Measurements from ENCODE around the gene DNAJC4. TPM values are rescaled to one million over a fixed set of nuclear protein-coding genes. Genes with fewer than 3 reads are reported as not detected.

Gene DNAJC4
- total RNA-seq, 4 donors from 2014 or later, result 10.9 to 48.6 (median 21.9) TPM

DNA sequence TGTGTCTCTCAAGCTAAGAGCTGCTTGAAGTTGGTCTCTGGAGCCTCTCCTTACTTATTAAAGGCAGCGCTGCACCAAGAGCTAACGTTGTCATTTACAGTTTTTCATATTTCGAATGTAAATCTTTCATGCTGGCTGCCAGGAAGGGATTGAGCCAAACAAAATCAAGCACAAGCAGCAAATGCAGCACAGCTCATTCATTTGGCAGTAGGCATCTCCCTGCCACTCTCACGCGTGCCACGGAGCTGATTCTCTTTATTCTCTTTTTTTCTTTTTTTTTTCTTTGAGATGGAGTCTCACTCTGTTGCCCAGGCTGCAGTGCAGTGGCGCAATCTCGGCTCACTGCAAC lies 2.6 kb downstream of the DNAJC4 start:
- H3K4me1 ChIP-seq, result peaks cover 34 to 56% of the 10 kb centered on the region in 2 donors

DNA sequence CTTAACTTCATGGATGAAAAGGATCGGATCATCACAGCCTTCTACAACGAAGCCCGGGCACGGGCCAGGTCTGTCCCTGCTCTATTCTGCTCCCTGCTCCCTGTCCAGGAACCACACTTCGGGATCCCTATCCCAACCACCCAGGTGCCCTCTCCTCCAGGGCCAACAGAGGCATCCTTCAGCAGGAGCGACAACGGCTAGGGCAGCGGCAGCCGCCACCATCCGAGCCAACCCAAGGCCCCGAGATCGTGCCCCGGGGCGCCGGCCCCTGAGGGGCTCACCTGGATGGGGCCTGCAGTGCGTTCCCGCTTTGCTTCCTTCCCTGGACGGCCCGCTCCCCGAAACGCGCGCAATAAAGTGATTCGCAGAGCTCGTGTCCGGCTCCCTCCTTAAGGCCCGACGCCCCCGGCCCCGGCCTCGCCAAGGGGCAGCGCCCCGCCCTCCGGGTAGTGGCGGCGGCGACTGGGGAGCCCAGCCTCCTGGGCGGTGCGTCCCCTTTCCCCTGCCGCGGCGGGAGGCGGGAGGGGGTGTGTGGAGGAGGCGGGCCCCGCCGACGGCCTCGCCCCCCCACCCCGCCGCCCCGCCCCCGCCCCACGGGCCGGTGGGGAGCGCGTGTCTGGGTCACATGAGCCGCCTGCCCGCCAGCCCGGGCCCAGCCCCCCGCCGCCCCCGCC lies 3.7 kb downstream of the DNAJC4 start, which contains the start of gene VEGFB:
Gene VEGFB (plus strand): TSS at position 672 of the 674 bp plus-strand sequence. CDS start 250 bp downstream, outside the sequence.
- peaks cover 10 to 12% of the 10 kb centered on the region in 2 donors for H3K36me3 ChIP-seq
- 3 to 5% methylated on average over 6 to 23 of the region's 62 CpGs for WGBS, 2 donors
- intact Hi-C loops (cut with DNase I), result no loop called here
- peak; percentile 80 to 81 for DNase-seq
- peak within 1 kb of the TSS; percentile 78 to 91 (median 79) for H3K27ac ChIP-seq
- TF ChIP-seq, protein P1, sequence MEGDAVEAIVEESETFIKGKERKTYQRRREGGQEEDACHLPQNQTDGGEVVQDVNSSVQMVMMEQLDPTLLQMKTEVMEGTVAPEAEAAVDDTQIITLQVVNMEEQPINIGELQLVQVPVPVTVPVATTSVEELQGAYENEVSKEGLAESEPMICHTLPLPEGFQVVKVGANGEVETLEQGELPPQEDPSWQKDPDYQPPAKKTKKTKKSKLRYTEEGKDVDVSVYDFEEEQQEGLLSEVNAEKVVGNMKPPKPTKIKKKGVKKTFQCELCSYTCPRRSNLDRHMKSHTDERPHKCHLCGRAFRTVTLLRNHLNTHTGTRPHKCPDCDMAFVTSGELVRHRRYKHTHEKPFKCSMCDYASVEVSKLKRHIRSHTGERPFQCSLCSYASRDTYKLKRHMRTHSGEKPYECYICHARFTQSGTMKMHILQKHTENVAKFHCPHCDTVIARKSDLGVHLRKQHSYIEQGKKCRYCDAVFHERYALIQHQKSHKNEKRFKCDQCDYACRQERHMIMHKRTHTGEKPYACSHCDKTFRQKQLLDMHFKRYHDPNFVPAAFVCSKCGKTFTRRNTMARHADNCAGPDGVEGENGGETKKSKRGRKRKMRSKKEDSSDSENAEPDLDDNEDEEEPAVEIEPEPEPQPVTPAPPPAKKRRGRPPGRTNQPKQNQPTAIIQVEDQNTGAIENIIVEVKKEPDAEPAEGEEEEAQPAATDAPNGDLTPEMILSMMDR (IDR thresholded peaks at IDR 0.05), result no peak
- TF ChIP-seq POLR2A (IDR thresholded peaks at IDR 0.05), result peak in 1 of 2 donors; percentile 71
- no peaks in the 10 kb centered on the region for H3K9me3 ChIP-seq
- H3K4me3 ChIP-seq (replicated peaks in 1 of 3), result peak within 1 kb of the TSS; percentile 40 to 66 (median 66)
- no peaks in the 10 kb centered on the region for H3K27me3 ChIP-seq
- H3K4me1 ChIP-seq, result peaks cover 34 to 54% of the 10 kb centered on the region in 2 donors

More for the DNA sequence above, 2.6 kb downstream of the DNAJC4 start:
- Histone ChIP-seq H3K9me3 (no peaks in the 10 kb centered on the region), H3K36me3 (peaks cover 7% of the 10 kb centered on the region in 2 donors), H3K27ac (no peak overlapping the region), H3K27me3 (no peaks in the 10 kb centered on the region), H3K4me3 (replicated peaks in 1 of 3) (no peak overlapping the region)
- TF ChIP-seq, protein P1 (IDR thresholded peaks at IDR 0.05), result no peak
- no peak for TF ChIP-seq POLR2A (IDR thresholded peaks at IDR 0.05)
- WGBS, 2 donors, result 83 to 87% methylated on average over 8 of the region's 8 CpGs
- intact Hi-C loops (cut with DNase I), result no loop called here
- DNase-seq, result no peak

DNA sequence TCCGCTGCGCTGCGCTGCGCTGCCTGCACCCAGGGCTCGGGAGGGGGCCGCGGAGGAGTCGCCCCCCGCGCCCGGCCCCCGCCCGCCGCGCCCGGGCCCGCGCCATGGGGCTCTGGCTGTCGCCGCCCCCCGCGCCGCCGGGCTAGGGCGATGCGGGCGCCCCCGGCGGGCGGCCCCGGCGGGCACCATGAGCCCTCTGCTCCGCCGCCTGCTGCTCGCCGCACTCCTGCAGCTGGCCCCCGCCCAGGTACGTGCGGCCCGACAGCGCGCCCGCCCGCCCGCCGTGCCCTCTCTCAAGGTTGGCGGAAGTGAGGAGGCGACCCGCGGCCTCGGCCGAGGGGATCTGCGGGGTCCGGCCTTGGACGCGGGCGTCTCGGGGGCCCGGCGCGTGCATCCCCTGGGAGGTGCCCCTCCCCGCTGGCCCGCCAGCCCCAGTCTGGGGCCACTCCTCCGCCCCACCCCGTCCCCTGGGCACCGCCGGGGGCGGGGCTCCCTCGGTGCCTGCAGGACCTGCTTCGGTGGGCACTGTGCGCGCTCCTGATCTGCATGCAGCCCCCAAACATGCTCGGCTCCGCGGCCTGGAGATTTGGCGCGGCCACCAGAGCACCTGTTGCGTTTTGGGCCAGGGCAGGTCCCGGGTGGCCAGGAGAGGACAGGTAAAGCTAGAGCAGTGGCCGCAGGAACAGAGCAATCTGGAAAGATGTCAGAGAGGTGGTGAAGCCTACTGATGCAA lies 4.5 kb downstream of the DNAJC4 start:
- no peaks in the 10 kb centered on the region for H3K27me3 ChIP-seq
- H3K4me3 ChIP-seq (replicated peaks in 1 of 3), result peak overlapping the region; percentile 23 to 66 (median 29)
- no peaks in the 10 kb centered on the region for H3K9me3 ChIP-seq
- intact Hi-C loops (cut with DNase I), result no loop called here
- TF ChIP-seq, protein P1 (IDR thresholded peaks at IDR 0.05), result no peak
- TF ChIP-seq POLR2A (IDR thresholded peaks at IDR 0.05), result peak in 1 of 2 donors; percentile 72
- peak overlapping the region; percentile 50 to 88 (median 78) for H3K27ac ChIP-seq
- WGBS, 2 donors, result 4 to 10% methylated on average over 12 to 24 of the region's 80 CpGs
- H3K4me1 ChIP-seq, result peaks cover 30 to 49% of the 10 kb centered on the region in 2 donors
- DNase-seq, result peak; percentile 72
- peaks cover 10 to 12% of the 10 kb centered on the region in 2 donors for H3K36me3 ChIP-seq

- TF ChIP-seq, protein P1 (IDR thresholded peaks at IDR 0.05), result no peak
- no peak for TF ChIP-seq POLR2A (IDR thresholded peaks at IDR 0.05)
- peaks cover 35 to 54% of the 10 kb centered on the region in 2 donors for H3K4me1 ChIP-seq
- peak overlapping the region; percentile 50 to 88 (median 78) for H3K27ac ChIP-seq
- H3K36me3 ChIP-seq, result peaks cover 10 to 12% of the 10 kb centered on the region in 2 donors
- H3K4me3 ChIP-seq (replicated peaks in 1 of 3), result peak overlapping the region in 2 of 3 donors; percentile 23 to 66
- no peaks in the 10 kb centered on the region for H3K27me3 ChIP-seq
- 85 to 95% methylated on average over 8 to 10 of the region's 12 CpGs for WGBS, 2 donors
- no peak for DNase-seq
- intact Hi-C loops (cut with DNase I), result no loop called here
- H3K9me3 ChIP-seq, result no peaks in the 10 kb centered on the region
These were observed 5.3 kb downstream of the DNAJC4 start for GRCh38 chr11:64235437-64236161.

All from thyroid gland (tissue), 4 donors.